ENCODE measurements around the gene NCKAP5L. TPM values are rescaled to one million over a fixed set of nuclear protein-coding genes. Genes with fewer than 3 reads are reported as not detected.

NCKAP5L gene
- total RNA-seq, 1 experiment from 2014 or later: 13.3 TPM

DNA sequence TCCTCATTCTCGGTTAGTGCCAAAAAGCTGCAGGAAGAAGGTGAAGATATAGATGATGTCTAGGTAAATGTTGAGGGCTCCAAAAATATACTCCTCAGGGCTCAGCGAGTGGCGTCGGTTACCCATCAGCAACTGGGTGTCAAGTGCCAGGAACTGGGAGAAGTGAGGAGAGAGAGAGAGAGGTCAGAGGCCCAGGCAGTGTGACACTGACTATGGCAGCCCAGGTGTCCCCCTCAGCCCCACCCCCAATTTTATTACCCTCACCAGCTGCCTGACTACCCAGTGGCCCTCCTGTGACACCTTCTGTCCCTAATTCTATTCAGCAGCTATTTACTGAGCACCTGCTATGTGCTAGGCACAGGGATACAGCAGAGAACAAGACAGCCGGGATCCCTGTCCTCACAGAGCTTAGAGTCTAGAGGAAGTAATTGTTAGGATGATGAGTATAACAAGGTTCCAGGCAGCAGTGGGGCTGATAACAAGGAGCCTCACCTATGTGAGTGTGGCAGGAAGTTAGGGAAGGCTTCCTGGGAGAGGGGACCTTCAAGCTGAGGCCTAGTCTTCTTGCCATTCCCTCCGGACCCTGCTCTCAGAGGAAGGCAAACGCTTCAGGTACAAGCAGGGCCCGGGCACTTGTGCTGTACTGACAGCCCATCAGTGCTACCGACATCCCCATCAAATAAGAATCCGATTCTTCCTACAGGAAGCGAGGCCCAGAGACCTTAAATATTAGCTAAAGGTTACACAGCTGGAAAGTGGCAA lies 42.5 kb upstream of the NCKAP5L start:
- Histone ChIP-seq H3K79me2 (ENCODE audit: low read length) (no peaks in the 10 kb centered on the region), H3K4me3 (ENCODE audit: low read length) (no peak overlapping the region), H3K27me3 (ENCODE audit: low read length) (no peaks in the 10 kb centered on the region), H3K4me1 (ENCODE audit: insufficient read depth, low read length) (peaks cover 8% of the 10 kb centered on the region), H3K36me3 (ENCODE audit: low read depth, low read length) (no peaks in the 10 kb centered on the region), H4K20me1 (ENCODE audit: low read length) (no peaks in the 10 kb centered on the region), H3K4me2 (ENCODE audit: low read length) (no peak overlapping the region), H3F3A (ENCODE audit: low read length, unreplicated experiment) (no peaks in the 10 kb centered on the region), H2AFZ (ENCODE audit: low read length) (no peak overlapping the region), H3K9ac (ENCODE audit: low read length) (no peak overlapping the region), H3K9me2 (replicated peaks; ENCODE audit: low read length) (no peaks in the 10 kb centered on the region), H3K27ac (ENCODE audit: low read length) (no peak overlapping the region), H3K9me3 (ENCODE audit: low read length) (no peaks in the 10 kb centered on the region)
- ChIA-PET POLR2A (ENCODE audit: unreplicated experiment) (no interaction called here), CTCF (no interaction called here)
- DNase-seq (no peak), ATAC-seq (no peak)
- intact Hi-C loops (cut with micrococcal nuclease): no loop called here
- no TSS peak for BruUV-seq (replicated peaks)
- TF ChIP-seq EZH2phosphoT487 (IDR thresholded peaks at IDR 0.05; ENCODE audit: borderline replicate concordance, low read length): no peak
- TF ChIP-seq EZH2 (IDR thresholded peaks at IDR 0.05; ENCODE audit: low read length, unreplicated experiment): no peak
- TF ChIP-seq, protein P1, sequence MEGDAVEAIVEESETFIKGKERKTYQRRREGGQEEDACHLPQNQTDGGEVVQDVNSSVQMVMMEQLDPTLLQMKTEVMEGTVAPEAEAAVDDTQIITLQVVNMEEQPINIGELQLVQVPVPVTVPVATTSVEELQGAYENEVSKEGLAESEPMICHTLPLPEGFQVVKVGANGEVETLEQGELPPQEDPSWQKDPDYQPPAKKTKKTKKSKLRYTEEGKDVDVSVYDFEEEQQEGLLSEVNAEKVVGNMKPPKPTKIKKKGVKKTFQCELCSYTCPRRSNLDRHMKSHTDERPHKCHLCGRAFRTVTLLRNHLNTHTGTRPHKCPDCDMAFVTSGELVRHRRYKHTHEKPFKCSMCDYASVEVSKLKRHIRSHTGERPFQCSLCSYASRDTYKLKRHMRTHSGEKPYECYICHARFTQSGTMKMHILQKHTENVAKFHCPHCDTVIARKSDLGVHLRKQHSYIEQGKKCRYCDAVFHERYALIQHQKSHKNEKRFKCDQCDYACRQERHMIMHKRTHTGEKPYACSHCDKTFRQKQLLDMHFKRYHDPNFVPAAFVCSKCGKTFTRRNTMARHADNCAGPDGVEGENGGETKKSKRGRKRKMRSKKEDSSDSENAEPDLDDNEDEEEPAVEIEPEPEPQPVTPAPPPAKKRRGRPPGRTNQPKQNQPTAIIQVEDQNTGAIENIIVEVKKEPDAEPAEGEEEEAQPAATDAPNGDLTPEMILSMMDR (conservative IDR thresholded peaks at IDR 0.05; ENCODE audit: low read depth, low read length): no peak

DNA sequence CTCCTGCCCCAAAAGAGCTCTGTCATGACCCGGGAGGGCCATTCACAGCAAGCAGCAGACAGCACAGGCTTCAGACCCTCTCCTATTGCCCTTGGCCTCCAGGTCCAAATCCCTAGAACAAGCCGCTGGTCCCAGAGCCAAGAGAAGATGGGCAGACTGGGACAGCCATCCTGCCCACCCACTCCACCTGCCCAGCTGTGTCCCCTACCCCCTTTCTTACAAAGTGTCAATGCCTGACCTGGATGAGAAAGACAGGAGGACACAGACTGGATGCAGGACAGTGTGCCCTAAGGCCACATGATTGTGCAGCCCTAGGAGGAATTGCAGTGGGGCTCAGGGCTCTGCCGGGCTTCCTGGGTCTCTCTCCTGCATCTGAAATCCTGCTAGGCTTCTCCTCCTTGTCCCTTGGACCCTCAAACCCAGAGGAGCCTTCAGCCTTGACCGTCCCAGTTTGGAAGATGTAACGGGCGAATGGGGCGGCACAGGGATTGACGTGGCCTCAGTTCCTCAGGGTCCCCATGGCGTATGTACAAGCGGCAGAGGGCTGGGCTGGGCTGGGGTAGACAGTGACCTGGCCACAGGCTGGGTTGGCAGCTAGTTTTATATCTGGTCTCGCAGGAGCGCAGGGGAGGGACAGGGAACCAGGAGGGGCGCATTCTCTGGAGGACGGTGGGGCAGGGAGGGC lies 41.7 kb upstream of the NCKAP5L start:
- CTCF ChIA-PET: no interaction called here
- DNase-seq: no peak
- Histone ChIP-seq H3K4me3 (ENCODE audit: low read length) (no peak overlapping the region), H3K9me3 (ENCODE audit: low read length) (no peaks in the 10 kb centered on the region), H3K4me2 (ENCODE audit: low read length) (no peak overlapping the region), H3K9me2 (replicated peaks; ENCODE audit: low read length) (no peaks in the 10 kb centered on the region), H3K36me3 (ENCODE audit: low read depth, low read length) (no peaks in the 10 kb centered on the region), H3K4me1 (ENCODE audit: insufficient read depth, low read length) (peaks cover 8% of the 10 kb centered on the region), H3K27me3 (ENCODE audit: low read length) (no peaks in the 10 kb centered on the region), H2AFZ (ENCODE audit: low read length) (no peak overlapping the region), H3K27ac (ENCODE audit: low read length) (no peak overlapping the region), H3F3A (ENCODE audit: low read length, unreplicated experiment) (no peaks in the 10 kb centered on the region), H3K9ac (ENCODE audit: low read length) (no peak overlapping the region), H3K79me2 (ENCODE audit: low read length) (no peaks in the 10 kb centered on the region), H4K20me1 (ENCODE audit: low read length) (no peaks in the 10 kb centered on the region)
- POLR2A ChIA-PET (ENCODE audit: unreplicated experiment): no interaction called here
- TF ChIP-seq EZH2 (IDR thresholded peaks at IDR 0.05; ENCODE audit: low read length, unreplicated experiment) (no peak), EZH2phosphoT487 (IDR thresholded peaks at IDR 0.05; ENCODE audit: borderline replicate concordance, low read length) (no peak)
- TF ChIP-seq, protein P1 (conservative IDR thresholded peaks at IDR 0.05; ENCODE audit: low read depth, low read length): no peak
- intact Hi-C loops (cut with micrococcal nuclease): loop anchor here (10.0 kb wide), 1 partner anchor 95 kb away; the partner anchor contains the start of gene AQP5
- no TSS peak for BruUV-seq (replicated peaks)
- no peak for ATAC-seq
